Dermis microvascular lymphatic vessel endothelial cell (primary cell): Measurements from ENCODE around the gene LRRC47. TPM values are rescaled to one million over a fixed set of nuclear protein-coding genes. Genes with fewer than 3 reads are reported as not detected.
"Not testable (repeated sequence)": the region's sequence is repeated elsewhere in the genome, so short reads cannot be mapped to it uniquely, and the experiment has no call there.

Experiments
- DNase-seq, 2 donors: peaks; one replicate each; pipeline versions ENCODE4 v3.0.0 to v3.0.0-alpha.2; 2010; ENCODE audit warnings: low read depth in 2 of 2
- total RNA-seq: library from RNA; depleted of rRNA; stranded (reverse); fragments of >200 nt; gene quantifications from 2 replicates; pipeline ENCODE4 v1.2.1, GENCODE V29; 2014

Gene LRRC47
- total RNA-seq, 1 donor from 2014 or later: 20.2 TPM

DNA sequence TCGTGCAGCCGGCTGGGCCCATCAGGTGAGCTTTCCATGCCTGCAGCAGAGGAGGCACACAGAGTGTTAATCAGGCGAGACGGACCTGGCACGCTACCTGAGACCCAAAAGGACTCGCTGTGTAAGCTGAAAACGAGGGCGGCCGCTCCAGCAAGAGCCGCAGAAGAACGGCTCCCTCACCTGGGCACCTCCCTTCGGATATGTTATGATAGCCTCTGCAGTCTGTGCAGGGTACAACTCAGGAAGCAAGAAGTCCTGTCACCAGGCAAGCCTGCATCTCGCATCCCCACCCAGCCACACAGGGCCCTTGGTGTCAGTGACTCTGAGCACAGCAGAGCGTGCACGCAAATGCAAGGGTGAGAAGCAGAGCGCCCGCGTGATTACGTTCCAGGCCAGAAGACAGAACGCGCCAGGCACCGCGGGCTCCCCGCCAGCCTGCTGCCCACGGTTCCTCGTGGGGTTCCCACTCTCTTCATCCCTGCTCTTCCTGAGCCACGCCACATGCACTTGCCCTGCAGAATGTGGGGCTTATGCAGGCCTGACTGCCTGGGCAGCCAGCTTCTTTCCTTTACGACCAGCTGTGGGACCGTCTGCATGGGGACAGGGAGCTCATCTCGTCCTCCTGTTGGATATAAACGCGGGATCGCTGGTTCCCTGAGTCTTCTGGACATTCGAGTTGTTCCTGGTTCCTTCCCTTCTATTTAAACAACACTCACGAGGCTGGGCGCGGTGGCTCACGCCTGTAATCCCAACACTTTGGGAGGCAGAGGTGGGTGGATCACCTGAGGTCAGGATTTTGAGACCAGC lies 20.2 kb upstream of the LRRC47 start:
- DNase-seq: no peak

DNA sequence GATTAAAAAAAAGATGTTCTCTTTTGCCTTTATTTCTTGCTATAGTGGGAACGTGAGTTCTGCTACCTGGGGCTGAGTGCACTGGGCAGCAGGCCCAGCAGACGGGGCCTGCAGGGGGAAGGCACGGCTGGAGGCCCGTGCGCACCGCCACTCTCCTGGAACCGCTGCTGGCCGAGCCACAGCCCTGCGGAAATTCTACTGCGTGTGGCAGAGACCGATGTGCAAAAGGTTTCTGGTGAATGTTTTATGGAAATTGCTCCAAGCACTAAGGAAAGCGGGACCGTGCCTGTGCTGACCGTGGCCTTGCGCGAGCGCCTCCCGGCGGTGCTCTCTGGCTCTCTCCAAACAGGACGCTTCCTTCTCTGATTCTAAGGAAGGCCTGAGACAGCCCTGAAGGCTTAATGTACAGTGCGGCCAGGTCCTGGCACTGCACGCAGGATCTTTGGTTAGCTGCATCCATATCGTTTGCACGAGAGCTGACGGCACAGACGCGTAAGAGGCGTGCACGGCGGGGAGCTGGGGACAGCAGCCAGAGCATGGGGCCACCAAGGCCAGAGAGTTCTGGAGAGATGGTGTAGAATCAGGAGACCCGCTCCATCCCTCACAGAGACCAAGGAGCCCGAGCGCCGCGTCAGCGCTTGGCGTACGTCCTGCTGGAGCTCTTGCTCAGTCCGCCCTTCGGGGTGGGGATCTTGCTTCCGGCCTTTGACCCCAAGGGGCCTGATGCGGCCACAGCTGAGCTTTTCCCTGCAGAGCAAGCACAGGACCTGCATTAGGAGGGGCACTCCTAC lies 18.7 kb upstream of the LRRC47 start:
- no peak for DNase-seq

DNA sequence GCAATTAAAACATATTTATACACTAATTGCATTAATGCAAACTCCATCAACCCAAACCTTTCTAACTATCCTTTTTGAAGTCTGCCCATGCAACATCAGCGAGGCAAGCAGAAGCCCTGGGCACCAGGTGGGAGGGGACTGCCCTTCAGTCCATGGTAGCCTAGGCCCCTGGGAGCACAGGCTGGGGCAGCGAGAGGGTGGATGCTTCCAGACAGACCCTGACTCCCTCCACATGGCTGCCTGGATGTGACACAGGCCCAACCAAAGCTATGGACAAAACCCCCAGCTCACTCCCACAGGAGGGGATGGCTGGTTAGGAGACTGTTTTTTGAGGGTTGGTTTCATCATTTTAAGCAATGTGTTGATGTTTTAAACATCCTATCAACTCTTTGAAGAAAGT lies 17.8 kb upstream of the LRRC47 start:
- DNase-seq: no peak

DNA sequence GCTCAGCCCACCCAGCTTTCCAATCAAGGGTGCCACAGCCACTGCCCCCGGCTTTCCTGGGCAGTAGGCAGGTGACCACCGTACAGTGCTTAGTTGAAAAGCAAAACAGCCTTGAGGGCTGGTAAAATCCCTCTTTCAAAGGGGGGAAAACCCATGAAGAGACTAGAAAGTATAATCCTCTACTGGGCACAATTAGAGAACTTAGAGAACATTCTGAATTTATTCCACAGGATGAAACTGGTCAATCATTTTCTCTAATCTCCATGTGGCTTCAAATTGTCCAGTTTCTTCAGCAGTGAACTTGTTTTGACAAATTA lies 15.3 kb upstream of the LRRC47 start:
- DNase-seq: no peak

DNA sequence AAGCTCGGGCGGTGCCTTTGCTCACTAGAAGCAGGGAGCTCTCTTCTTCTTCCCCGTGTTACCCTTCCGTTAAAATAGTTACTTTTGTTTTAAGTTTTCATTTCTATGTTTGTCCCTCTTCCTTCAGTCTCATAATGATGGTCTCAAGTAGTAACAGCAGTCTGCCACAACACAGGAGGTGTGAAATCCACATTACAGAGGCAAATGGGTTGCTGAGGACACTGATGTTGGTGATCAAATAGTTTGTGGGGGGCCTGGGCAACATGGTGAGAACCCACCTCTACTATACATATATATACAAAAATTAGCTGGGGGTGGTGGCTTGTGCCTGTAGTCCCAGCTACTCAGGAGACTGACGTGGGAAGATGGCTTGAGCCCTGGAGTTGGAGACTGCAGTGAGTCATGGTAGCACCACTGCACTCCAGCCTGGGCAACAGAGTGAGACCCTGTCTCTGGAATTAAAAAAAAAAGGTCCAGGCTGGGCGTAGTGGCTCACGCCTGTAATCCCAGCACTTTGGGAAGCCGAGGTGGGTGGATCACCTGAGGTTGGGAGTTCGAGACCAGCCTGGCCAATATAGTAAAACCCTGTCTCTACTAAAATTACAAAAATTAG lies 14.0 kb upstream of the LRRC47 start:
- not testable (repeated sequence) for DNase-seq

DNA sequence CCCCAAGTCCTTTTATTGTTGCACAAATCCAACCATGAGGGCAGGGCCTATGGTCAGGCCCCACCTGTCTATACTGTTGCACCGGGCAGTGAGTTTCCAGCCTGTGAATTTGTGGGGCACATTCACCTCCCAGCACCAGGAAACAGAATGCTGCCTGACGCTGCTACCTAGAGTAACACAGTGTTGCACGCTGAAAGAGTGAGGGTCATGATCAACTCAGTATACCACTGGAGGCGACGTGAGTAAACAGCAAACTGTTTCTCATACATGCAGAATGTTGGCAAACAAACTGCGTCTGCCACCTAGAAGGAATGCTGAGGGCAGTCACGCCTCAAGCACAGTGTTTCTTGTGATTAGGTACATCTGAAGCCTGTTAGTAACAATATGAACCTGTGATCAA lies 13.4 kb upstream of the LRRC47 start:
- no peak for DNase-seq

DNA sequence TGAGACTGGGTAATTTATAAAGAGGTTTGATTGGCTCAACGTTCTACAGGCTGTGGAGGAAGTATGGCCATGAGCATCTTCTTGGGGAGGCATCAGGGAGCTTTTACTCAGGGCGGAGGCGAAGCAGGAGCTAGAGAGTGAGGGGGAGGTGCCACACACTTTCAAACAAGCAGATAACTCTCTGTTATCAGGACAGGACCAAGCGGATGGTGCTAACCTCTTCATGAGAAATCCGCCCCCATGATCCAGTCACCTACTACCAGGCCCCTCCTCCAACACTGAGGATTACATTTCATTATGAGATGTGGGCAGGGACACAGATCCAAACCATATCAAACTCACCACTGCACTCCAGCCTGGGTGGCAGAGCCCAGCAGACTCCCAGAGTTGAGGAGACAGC lies 11.5 kb upstream of the LRRC47 start:
- DNase-seq: no peak

DNA sequence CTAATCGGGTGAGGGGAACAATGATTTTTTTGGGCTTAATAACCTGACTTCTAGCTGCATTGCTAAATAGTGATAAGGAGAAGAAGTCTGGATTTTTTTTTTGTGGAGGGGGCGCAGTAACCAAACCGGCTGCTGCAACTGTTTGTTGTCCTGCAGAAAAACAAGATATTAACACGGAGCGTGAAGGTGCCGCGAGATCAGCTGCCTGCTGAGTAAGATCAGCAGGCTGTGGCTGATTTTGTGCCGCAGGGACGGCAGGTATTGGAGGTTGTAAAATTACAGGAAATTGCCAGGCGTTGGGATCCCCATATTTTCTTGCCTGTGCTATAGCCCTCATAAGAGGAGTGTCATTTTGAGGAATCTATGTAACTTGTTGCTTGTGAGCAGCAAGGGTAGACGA lies 8.7 kb upstream of the LRRC47 start:
- DNase-seq: no peak

DNA sequence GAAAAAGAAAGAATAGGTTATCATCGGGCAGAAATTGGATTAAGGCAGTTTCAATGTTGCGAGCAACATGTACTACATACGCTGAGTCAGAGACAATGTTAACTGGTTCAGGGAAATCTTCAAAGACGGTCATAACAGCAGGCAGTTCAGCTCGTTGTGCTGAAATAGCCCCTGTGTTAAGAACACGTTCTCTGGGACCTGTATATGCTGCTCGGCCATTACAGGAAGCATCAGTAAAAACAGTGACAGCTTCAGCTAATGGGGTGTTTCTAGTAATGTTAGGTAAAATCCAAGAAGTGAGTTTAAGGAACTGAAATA lies 8.3 kb upstream of the LRRC47 start:
- not testable (repeated sequence) for DNase-seq

DNA sequence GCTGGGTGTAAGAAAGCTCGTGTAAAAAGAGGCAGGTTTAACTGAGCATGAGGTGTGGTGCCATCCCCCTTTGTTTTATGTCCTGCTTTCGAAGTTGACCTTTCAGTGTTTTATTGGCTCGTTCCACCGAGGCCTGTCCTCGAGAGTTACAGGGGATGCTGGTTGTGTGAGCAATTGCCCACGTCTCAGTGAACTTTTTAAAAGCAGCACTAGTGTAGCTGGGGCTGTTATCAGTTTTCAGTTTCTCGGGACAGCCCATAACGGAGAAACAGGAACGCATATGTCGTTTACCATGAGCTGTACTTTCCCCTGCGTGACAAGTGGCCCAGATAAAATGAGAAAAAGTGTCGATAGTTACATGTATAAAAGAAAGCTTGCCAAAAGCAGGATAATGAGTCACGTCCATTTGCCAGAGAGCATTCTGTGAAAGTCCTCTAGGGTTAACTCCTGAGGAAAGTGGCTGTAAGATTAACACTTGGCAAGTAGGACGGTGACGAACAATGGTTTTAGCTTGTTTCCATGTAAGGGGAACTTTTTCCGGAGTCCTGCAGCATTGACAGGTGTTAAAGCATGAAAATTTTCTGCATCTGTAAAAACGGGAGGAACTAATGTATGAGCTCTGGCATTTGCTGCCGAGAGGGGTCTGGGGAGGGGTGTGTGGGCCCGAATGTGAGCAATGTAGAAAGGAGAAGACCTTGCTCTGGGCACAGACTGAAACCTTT lies 7.8 kb upstream of the LRRC47 start:
- DNase-seq: peak in 1 of 2 donors; percentile 24

DNA sequence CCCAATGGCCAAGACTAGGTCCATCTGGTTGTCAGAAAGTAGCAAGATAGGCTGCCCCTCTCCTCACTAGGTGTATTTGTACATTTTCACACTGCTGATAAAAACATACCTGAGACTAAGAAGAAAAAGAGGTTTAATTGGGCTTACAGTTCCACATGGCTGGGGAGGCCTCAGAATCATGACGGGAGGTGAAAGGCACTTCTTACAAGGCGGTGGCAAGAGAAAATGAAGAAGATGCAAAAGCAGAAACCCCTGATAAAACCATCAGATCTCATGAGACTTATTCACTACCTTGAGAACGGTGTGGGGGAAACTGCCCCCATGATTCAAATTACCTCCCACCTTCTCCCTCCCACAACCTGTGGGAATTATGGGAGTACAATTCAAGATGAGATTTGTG lies 4.5 kb upstream of the LRRC47 start:
- not testable (repeated sequence) for DNase-seq

DNA sequence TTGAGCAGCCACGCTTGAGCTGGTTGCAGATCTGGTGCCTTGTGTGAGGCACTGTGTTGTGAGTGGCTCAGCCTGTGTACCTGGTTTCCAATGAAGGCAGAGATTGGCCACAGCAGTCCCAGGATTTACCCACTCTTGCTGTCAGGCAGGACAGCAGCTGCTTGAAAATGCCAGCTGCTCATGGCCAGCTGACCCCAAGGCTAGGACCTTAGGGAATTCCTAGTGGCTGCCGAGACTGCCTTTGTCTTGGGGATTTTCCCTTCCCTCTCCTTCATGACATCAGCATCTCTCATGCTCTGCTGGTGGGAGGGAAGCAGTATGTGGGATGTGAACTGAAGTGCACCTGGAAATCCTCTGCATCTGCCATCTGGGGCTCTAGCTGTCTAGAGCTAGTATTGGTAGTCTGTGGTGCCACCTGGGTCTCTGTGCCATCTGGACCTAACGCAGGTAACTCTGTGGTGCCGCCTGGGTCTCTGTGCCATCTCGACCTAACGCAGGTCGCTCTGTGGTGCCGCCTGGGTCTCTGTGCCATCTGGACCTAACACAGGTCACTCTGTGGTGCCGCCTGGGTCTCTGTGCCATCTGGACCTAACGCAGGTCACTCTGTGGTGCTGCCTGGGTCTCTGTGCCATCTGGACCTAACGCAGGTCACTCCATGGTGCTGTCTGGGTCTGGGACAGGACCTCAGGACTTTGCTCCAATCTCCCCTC lies 3.8 kb upstream of the LRRC47 start:
- no peak for DNase-seq

DNA sequence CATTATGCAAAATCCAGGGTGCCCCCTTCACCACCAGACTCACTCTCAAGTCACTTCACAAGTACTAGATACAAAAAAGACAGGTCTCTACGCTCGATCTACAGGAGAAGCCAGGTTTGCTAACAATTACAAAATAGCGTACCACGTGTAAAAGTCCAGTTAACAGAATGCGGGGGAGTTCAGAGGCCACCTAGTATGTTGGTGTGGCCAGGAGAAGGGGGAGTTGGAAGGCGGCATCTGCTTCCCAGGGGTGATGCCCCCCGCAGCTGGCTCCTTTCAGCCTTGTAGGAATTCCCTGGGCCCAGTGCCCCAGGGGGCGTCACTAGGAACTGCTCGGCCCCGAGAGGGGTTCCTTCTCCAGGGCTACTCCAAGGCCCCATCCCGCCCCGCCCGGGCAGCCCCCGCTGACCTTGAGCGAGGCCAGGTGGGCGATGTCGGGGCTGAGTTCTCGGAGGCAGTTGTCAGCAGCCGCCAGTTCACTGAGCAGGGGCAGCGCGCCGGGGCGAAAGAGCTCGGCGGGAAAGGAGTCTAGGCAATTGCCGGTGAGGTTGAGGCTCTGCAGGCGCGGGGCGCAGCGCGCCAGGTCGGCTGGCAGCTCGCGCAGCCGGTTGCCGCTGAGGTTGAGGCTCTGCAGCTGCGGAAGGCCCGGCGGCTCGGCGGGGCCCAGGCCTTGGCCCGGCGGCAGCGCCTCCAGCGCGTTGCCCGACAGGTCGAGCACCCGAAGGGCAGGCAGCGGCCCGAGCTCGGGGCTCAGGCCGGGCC lies 664 bp downstream of the LRRC47 start:
- DNase-seq: no peak

DNA sequence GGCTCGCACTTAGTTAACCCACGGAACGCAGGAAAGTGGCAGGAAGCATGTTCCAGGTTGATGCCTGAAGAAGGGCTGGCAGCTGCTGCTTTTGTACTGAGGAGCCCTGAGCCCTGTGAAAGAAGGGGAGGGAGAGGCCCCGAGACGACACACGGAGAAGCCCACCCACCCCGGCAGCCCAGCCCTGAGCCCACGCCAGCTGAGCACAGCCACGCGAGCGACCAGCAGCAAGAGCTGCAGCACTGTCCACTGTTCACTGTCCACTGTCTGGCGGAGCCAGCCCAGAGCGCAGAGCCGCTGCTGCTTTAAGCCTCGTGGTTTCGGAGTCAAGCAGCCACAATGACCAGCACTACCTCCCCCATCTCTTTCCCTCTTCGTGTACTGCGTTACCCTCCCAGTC lies 5.3 kb downstream of the LRRC47 start:
- DNase-seq: no peak

DNA sequence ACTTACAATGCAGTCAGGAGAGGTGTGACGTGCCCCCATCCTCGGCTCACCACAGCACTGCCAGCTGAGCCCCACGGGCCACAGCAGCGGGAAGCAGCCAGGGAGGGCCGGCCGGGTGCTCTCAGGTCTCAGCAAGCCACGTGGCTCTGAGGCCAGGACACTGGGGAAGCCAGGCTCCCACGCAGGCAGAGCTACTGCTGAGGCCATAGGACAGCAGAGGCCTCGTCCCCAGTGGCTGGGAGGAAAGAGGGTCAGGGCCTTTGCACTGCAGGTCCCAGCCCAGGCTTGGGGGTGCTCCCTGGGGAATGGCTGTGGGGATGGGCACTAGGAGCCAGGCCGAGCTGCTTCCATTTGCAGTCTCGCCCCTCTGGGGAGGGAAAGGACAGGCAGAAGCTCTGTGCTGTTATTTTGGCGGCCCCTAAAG lies 5.8 kb downstream of the LRRC47 start:
- DNase-seq: no peak

DNA sequence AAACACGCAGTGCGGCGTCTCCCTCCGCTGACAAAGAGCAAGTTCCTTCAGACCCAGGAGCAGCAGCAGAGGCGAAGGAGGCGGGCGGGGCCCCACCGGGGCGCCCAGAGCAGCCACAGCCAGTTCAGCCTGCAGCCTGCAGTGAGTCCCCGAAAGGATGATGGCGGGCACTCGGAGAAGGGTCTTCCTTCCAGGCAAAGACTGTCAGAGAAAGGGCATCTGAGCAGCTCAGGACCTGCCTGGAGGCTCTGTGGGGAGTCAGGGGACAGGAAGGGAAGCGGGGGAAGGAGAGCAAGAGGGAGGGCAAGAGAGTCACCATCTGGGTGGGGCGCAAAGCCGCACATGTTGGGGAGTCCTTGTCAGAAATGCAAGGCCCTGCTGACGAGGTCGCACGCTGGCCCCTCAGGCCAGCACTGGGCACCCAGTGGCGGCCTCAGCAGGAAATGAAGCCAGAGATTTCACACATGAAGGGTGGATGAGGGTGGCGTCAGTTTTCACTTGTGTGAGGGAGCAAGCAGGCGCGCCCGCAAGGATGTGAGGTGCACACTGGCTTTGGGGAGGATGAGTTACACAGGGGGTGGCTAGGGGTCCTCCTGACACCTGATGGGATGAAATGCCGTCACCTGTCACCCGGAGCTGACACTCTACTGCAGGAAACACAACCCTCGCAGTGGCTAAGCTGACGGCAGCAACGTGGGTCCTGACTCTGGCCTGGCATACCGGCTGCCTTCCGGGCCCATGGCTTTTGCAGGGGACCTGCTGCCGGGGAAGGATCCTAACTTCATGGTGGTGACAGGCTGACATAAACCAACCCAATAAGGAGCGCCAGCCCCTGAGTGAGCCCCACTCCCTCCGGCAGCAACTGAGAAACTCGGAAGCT lies 6.6 kb downstream of the LRRC47 start:
- no peak for DNase-seq

DNA sequence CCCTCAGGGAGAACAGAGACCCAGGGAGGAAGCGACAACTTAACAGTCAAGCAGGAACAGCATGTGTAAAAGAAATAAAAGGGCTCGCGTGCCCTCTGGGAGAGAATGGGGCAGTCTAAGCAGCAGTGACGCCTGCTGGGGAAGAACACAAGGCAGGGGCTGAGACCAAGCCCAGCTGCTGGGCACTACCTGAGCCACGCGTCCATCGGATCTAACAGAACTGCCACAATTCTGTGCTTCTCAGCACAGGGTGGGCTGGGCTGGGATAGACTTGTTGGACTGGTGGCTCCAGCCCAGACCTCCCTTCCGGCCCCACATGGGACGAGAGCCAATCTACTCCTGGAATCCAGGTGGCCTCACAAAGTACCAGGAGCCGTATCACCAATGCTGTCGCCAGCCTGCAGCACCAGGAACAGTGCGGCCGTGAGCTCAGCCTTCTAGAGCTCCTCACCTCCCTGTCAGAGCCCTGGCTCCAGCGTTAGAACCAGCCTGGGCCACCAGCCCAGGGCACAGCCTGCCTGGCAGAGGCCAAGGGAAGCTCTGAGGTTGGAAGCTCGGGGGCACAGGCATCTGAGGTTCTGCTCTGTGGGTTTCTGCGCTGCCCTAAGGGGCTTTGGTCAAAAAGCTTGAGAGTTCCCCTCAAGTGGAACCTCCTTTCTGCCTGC lies 7.4 kb downstream of the LRRC47 start:
- DNase-seq: no peak

DNA sequence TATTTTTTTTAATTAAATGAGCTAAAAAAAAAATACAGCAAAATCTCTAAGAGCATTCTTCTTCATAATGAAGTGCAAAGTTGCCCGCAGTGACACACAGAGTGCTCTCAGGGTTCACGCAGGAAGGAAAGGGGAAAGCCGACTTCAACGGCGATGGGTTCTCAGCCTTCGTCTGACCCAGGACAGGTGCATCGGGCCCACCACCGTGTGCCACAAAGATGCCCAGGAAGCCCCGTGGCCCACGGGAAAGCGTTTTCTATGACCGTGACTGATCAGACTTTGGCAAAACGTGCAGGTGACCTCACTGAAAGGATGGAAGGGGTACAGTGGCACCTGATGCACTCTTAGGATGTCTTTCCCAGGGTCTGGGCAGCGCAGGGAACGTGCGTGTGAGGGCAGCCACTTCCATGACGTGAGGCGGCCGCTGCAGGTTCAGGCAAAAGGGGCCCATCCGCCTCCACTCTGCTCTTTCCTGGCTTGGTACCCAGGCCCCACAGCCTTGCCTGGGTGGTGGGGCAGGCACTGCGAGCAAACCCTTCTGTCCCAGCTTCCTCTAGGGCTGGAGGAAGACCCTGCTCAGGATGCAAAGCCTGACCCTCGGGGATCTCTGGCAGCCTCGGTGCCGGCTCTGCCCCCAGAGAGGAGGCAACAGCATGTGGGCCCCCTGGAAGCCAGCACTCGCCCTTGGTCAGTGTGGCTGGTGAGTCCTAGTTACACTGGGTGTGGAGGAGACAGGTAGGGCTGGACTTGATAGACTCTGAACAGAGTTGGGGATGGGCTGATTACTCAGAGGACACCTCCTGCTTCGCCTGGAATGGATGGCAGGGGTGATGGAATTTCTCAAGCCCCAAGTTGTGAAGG lies 8.3 kb downstream of the LRRC47 start:
- DNase-seq: no peak
